ENCODE data around the gene ERVFRD-1. TPM values are rescaled to one million over a fixed set of nuclear protein-coding genes. Genes with fewer than 3 reads are reported as not detected.

Gene ERVFRD-1
- total RNA-seq, 8 experiments from 2014 or later = 0.49 to 3.9 (median 1.1) TPM

DNA sequence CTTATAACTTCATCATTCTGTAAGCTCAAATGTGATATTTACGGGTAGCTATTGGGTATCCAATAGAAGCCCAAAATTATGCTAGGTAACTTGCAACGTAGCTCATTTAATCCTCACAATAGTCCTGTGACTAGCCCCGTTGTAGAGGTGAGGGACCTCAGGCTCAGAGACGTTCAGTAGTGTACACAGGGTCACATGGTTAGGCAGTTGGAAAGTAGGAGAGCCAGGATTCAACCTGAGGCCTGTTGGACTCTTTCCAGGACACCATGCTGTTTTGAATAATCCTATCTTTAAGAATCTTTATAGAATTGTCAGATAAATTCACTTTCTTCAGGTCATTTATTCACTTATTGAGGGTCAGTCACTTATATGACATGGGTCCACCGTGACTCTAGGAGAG, 58.2 kb downstream of the ERVFRD-1 start:
- no peak overlapping the region for H3K27ac ChIP-seq
- H3K4me3 ChIP-seq = no peak overlapping the region
- H3K4me1 ChIP-seq (replicated peaks in 1 of 2) = no peaks in the 10 kb centered on the region
- no peak for ATAC-seq (replicated peaks in 6 of 8)
- 0 to 100% (median 76%) methylated on average over 1 to 5 of the region's 5 CpGs; no CpG with 5 or more reads in 1 of the 10 experiments for WGBS, 10 experiments
- in situ Hi-C loops (cut with MboI; ENCODE audit: low pct_unique_long_range_greater_than_20kb in 2 of 9, low sequenced_read_pairs in 9 of 9, unreplicated experiment in 9 of 9) = loop anchor here in 1 of 9 experiments (25.0 kb wide), 1 partner anchor 91 kb away; no protein-coding TSS in a partner anchor

Other genes starting within 250 kb of the ERVFRD-1 start
- under 1 TPM in 6 of 8 experiments, not detected in 2; 0.13 to 0.57 (median 0.20) TPM for gene GCM2, start 229.7 kb downstream of the ERVFRD-1 start, total RNA-seq
- 1 to 10 TPM in 7 of 8 experiments, not detected in 1; 1.0 to 3.3 (median 2.5) TPM for gene SYCP2L, start 224.7 kb downstream of the ERVFRD-1 start, total RNA-seq
- gene ELOVL2, start 67.4 kb downstream of the ERVFRD-1 start, total RNA-seq = 10 to 100 TPM in 2 of 8 experiments, 1 to 10 TPM in 5, under 1 TPM in 1; 0.20 to 21.8 (median 6.4) TPM
- gene SMIM13, start 17.9 kb downstream of the ERVFRD-1 start, total RNA-seq = 10 to 100 TPM; 10.7 to 32.4 (median 19.5) TPM
- gene NEDD9, start 120.9 kb upstream of the ERVFRD-1 start, total RNA-seq = 10 to 100 TPM in 3 of 8 experiments, 1 to 10 TPM in 5; 1.4 to 48.0 (median 6.5) TPM

Data from motor neuron (in vitro differentiated cells).